GM21381 (cell line): ENCODE results near the gene TEX47.
A peak's percentile ranks its signal among the peaks of the same experiment; 100 is the strongest.

Experiments used
- ATAC-seq: cut with Tn5 transposase; IDR thresholded peaks from one replicate; pipeline ENCODE4 v1.9.1; 2021; ENCODE audit warnings: mild to moderate bottlenecking, moderate library complexity; ENCODE audit not compliant: unreplicated experiment

Gene TEX47

GRCh38 chr7:88795553-88795952, at the start of gene TEX47:
Gene TEX47, minus strand, starts transcription at chr7:88795737. Its CDS starts 795 bp downstream, at chr7:88794942.
- ATAC-seq = no peak

GRCh38 chr7:88845091-88845490, 49.6 kb upstream of the TEX47 start:
- ATAC-seq = no peak

GRCh38 chr7:88842201-88842600, 46.7 kb upstream of the TEX47 start:
- ATAC-seq = no peak

GRCh38 chr7:88835147-88835728, 39.7 kb upstream of the TEX47 start:
- peak; percentile 80 for ATAC-seq

- no peak for ATAC-seq
These were observed 30.7 kb upstream of the TEX47 start for GRCh38 chr7:88826222-88826621.

GRCh38 chr7:88818552-88818951, 23.0 kb upstream of the TEX47 start:
- ATAC-seq = no peak

GRCh38 chr7:88806280-88807037, 10.9 kb upstream of the TEX47 start:
- ATAC-seq = no peak

- ATAC-seq = no peak
These were observed 5.5 kb upstream of the TEX47 start for GRCh38 chr7:88801046-88801445.

- ATAC-seq = no peak
These were observed 3.2 kb downstream of the TEX47 start for GRCh38 chr7:88792361-88792760.

- no peak for ATAC-seq
These were observed 3.6 kb downstream of the TEX47 start for GRCh38 chr7:88791891-88792290.

GRCh38 chr7:88789480-88790064, 6.0 kb downstream of the TEX47 start:
- ATAC-seq = no peak

- no peak for ATAC-seq
These were observed 7.8 kb downstream of the TEX47 start for GRCh38 chr7:88787777-88788176.

- no peak for ATAC-seq
These were observed 19.7 kb downstream of the TEX47 start for GRCh38 chr7:88775838-88776237.

GRCh38 chr7:88772776-88773175, 22.8 kb downstream of the TEX47 start:
- ATAC-seq = no peak

GRCh38 chr7:88771417-88771816, 24.1 kb downstream of the TEX47 start:
- no peak for ATAC-seq

- ATAC-seq = no peak
These were observed 33.8 kb downstream of the TEX47 start for GRCh38 chr7:88761779-88762178.

- no peak for ATAC-seq
These were observed 35.4 kb downstream of the TEX47 start for GRCh38 chr7:88760136-88760515.

- ATAC-seq = no peak
These were observed 36.1 kb downstream of the TEX47 start, which contains the start of gene ZNF804B for GRCh38 chr7:88759230-88760135. Gene ZNF804B, plus strand, starts transcription at chr7:88759700. Its CDS starts 277 bp downstream, at chr7:88759977.

GRCh38 chr7:88758381-88759229, 36.9 kb downstream of the TEX47 start:
- ATAC-seq = no peak

GRCh38 chr7:88757371-88757770, 38.2 kb downstream of the TEX47 start:
- no peak for ATAC-seq
